RCC 7860 (cell line): Measurements from ENCODE around the gene TH.

ENCODE experiments used
- DNase-seq: peaks from one replicate; pipeline ENCODE4 v3.0.0-alpha.2; 2015; ENCODE audit warnings: low spot score
- FAIRE-seq: peaks from 2 replicates; lab custom pipeline; 2012; peaks lifted over from hg19 to GRCh38; lab: Jason Lieb, UNC

The TH gene

DNA sequence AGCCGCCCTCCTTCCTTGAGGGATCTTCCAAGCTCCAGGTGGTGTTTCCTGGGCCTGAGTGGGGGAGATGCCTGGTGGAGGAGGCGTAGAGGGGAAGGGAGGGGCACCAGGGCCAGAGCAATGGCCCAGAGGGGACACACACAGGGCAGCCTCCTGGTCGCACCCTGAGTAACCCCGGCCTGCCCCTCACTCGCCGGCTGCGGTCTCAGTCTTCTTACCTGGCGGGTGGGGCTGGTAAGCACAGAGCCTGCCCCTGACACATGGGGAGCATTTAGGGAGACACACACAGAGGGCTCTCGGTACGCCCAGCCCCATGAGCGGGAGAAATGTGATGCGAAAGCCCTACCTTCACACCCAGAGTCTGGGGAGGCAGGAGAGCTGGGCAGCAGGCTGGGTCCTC, 56.3 kb downstream of the TH start:
- FAIRE-seq (no peak), DNase-seq (no peak)

GRCh38 chr11:2114430-2115241, 57.0 kb downstream of the TH start:
- no peak for FAIRE-seq
- DNase-seq = no peak
